Mesothelial cell of epicardium (in vitro differentiated cells): ENCODE data around the gene PJA1. TPM values are rescaled to one million over a fixed set of nuclear protein-coding genes. Genes with fewer than 3 reads are reported as not detected.

ENCODE experiments used
- DNase-seq, 2 experiments: peaks; one replicate each; pipeline ENCODE4 v3.0.0; 2021; ENCODE audit warnings: low spot score in 2 of 2; ENCODE audit not compliant: unreplicated experiment in 2 of 2
- H3K27ac Mint-ChIP-seq: 2 replicates; pipeline ENCODE4 v1.8.0; 2021; ENCODE audit warnings: mixed read lengths
- H3K27me3 Mint-ChIP-seq: 2 replicates; pipeline ENCODE4 v1.8.0; 2021; ENCODE audit warnings: low read depth, mixed read lengths
- H3K36me3 Mint-ChIP-seq: 2 replicates; pipeline ENCODE4 v1.8.0; 2021; ENCODE audit warnings: mixed read lengths
- H3K4me1 Mint-ChIP-seq: 2 replicates; pipeline ENCODE4 v1.8.0; 2021; ENCODE audit warnings: mixed read lengths
- H3K4me3 Mint-ChIP-seq: 2 replicates; pipeline ENCODE4 v1.8.0; 2021; ENCODE audit warnings: mild to moderate bottlenecking, moderate library complexity, mixed read lengths
- H3K9me3 Mint-ChIP-seq: 2 replicates; pipeline ENCODE4 v1.8.0; 2021; ENCODE audit warnings: mixed read lengths
- CTCF ChIP-seq: fragments of 200-600 bp; sonication (generic); IDR thresholded peaks from one replicate; pipeline ENCODE4 v1.5.0; 2021; ENCODE audit warnings: antibody characterized with exemption; ENCODE audit not compliant: unreplicated experiment
- total RNA-seq: library from RNA; stranded (reverse); gene quantifications from 3 replicates; pipeline ENCODE4 v1.2.1, GENCODE V29; 2021

The PJA1 gene
- total RNA-seq, 1 donor from 2014 or later = 37.5 TPM

- Mint-ChIP-seq H3K27me3 (no peaks in the 10 kb centered on the region), H3K36me3 (no peaks in the 10 kb centered on the region), H3K9me3 (peaks cover 4% of the 10 kb centered on the region), H3K27ac (no peak overlapping the region), H3K4me3 (no peak overlapping the region), H3K4me1 (peaks cover 31% of the 10 kb centered on the region)
- DNase-seq = peak in 1 of 2 experiments; percentile 1
- no peak for TF ChIP-seq CTCF
Measured at GRCh38 chrX:69146739-69147138, 18.5 kb downstream of the PJA1 start.

- Mint-ChIP-seq H3K36me3 (no peaks in the 10 kb centered on the region), H3K4me3 (no peak overlapping the region), H3K9me3 (peaks cover 4% of the 10 kb centered on the region), H3K27me3 (no peaks in the 10 kb centered on the region), H3K4me1 (peaks cover 27% of the 10 kb centered on the region), H3K27ac (no peak overlapping the region)
- no peak for TF ChIP-seq CTCF
- DNase-seq = no peak
Measured at GRCh38 chrX:69145714-69146113, 19.5 kb downstream of the PJA1 start.

- DNase-seq = peak in 1 of 2 experiments; percentile 4
- peak overlapping the region; percentile 78 for H3K27ac Mint-ChIP-seq
- H3K4me1 Mint-ChIP-seq = peaks cover 29% of the 10 kb centered on the region
- no peak overlapping the region for H3K4me3 Mint-ChIP-seq
- no peak for TF ChIP-seq CTCF
- no peaks in the 10 kb centered on the region for H3K36me3 Mint-ChIP-seq
- H3K27me3 Mint-ChIP-seq = no peaks in the 10 kb centered on the region
- H3K9me3 Mint-ChIP-seq = peaks cover 6% of the 10 kb centered on the region
Measured at GRCh38 chrX:69144838-69145680, 20.2 kb downstream of the PJA1 start.

- H3K4me3 Mint-ChIP-seq = no peak overlapping the region
- no peak for DNase-seq
- peak overlapping the region; percentile 47 for H3K27ac Mint-ChIP-seq
- no peaks in the 10 kb centered on the region for H3K36me3 Mint-ChIP-seq
- peaks cover 32% of the 10 kb centered on the region for H3K4me1 Mint-ChIP-seq
- no peak for TF ChIP-seq CTCF
- H3K27me3 Mint-ChIP-seq = no peaks in the 10 kb centered on the region
- peaks cover 6% of the 10 kb centered on the region for H3K9me3 Mint-ChIP-seq
Measured at GRCh38 chrX:69143530-69143929, 21.7 kb downstream of the PJA1 start.

- H3K9me3 Mint-ChIP-seq = peaks cover 3% of the 10 kb centered on the region
- no peak overlapping the region for H3K4me3 Mint-ChIP-seq
- H3K27ac Mint-ChIP-seq = peak overlapping the region; percentile 66
- no peak for TF ChIP-seq CTCF
- H3K36me3 Mint-ChIP-seq = no peaks in the 10 kb centered on the region
- no peak for DNase-seq
- peaks cover 32% of the 10 kb centered on the region for H3K4me1 Mint-ChIP-seq
- no peaks in the 10 kb centered on the region for H3K27me3 Mint-ChIP-seq
Measured at GRCh38 chrX:69142788-69143469, 22.3 kb downstream of the PJA1 start.
